Activated CD4-positive, alpha-beta T cell treated with anti-CD3 and anti-CD28 coated beads for 1 hour (primary cell): ENCODE measurements around the gene TMEM131.
"Not testable (repeated sequence)": the region's sequence is repeated elsewhere in the genome, so short reads cannot be mapped to it uniquely, and the experiment has no call there.

ENCODE experiments used
- DNase-seq: peaks from one replicate; pipeline ENCODE4 v3.0.0-alpha.2; 2020

Gene TMEM131

DNA sequence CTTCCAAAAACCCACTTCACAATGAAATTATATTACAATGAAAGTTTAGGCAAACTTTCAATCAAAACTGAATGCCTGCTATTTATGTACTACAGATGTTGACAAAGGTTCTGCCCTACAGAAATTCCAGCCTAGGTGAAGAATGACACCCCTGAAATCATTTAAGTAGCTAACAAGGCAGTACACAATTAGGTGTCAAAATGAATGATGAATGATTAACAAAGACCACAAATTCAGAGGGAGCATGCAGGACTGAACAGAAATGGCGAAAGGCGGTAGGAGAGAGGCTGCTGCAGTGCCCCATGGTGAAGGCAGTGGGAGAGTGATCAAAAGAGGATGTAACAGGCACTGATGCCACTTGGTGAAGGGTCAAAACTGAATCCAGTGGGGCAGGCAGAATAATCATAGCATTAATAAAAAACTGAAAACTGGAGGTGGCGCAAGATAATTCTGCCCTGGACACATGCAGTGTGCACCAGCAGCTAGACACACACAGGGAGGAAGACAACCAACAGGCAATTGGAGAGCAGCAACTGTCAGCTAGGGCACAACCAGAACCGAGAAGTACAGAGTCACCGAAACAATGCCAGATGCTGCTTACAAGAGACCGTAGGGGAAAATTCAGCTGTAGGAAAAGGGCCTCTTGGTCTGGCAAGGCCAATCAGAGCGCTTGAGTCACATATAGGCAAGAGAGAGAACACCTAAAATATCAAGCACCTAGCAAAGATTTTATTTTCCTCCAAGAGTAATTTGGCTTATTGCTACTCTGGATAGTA, 4.5 kb downstream of the TMEM131 start:
- DNase-seq: no peak

GRCh38 chr2:97988722-97989121, 7.0 kb downstream of the TMEM131 start:
- no peak for DNase-seq

GRCh38 chr2:97985998-97986397, 9.8 kb downstream of the TMEM131 start:
- no peak for DNase-seq

GRCh38 chr2:97983698-97984097, 12.1 kb downstream of the TMEM131 start:
- no peak for DNase-seq

DNA sequence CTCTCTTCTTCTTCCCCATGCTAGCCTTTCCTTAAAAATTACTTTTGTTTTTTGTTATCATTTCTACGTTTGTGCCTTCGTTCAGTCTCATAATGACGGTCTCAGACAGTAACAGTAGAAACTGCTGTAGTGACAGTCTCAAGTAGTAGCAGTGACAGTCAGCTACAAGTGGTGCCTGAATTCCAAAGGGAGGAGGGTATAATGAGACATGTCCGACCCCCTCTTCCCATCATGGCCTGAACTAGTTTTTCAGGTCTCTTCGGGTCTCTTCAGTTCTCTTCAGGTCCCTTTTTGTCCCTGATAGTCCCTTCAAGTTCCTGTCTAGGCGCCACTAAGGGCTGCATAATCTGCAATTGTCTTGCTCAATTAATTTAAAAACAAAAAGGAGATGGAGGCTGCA, 12.6 kb downstream of the TMEM131 start:
- no peak for DNase-seq

DNA sequence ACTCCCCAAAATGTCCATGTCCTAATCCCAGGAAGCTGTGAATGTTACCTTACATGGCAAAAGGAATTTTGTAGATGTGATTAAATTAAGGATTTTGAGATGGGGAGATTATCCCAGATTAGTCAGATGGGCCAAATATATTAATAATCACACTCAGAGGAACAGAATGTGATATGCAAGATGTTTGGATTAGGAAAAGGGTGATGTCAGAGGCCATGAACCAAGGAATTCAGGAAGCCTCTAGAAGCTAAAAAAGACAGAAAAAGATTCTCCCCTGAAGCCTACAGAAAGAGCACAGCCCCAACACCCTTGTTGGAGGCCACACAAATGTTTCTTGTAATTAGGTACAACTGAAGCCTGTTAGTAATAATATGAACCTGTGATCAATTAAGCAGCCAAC, 13.1 kb downstream of the TMEM131 start:
- no peak for DNase-seq

- DNase-seq: no peak
Observed at GRCh38 chr2:97981961-97982360, 13.8 kb downstream of the TMEM131 start.

GRCh38 chr2:97979904-97980303, 15.8 kb downstream of the TMEM131 start:
- no peak for DNase-seq

DNA sequence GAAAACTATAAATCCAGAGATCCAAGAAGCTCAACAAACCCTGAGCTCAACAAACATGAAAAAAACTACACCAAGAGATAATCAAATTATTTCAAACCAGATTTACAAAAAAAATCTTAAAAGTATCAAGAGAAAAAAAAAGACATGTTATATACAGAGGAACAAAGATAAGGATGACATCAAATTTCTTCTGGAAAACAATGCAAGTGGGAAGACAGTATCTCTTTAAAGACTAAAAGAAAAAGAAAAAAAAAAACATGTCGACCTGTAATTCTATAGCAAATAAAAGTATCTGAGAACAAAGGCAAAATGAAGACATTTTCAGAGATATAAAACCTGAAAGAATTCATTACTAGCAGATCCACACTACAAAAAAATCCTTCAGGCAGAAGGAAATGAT, 21.3 kb downstream of the TMEM131 start:
- DNase-seq: no peak

DNA sequence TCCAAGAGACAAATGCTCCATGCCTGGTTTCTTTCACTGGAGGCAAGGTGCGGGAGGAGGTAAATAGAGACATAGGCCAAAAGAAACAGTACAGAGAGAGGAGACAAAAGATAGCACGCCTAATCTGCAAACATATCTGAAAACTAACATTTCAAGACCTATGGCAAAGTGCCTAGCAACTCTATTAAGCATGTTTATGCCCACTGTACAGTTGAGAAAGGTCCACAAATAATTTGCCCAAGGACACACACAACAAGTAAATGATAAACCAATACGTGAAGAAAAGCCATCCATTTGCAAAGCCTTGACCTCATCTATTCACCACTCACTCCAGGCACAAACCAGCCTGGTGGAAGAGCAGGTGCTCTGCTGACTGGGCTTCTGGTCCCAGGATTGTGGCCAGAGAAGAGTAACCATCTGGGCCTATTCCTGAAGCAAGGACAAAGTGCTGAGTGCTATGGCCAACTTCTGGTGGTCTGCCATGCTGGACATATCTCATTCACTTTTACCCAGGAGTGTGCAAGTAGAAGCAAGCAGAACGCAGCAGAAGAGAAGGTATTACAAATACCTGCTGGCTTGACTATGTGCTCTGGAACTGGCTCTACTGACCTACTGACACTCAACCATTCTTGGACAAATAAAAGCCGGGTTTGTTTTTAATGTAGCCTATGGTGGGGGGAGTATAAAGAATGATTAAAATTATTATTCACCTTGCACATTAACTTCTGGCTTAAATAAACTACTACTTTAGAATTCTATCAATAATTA, 25.3 kb downstream of the TMEM131 start:
- DNase-seq: no peak

GRCh38 chr2:97969081-97970067, 26.4 kb downstream of the TMEM131 start:
- DNase-seq: no peak

- DNase-seq: no peak
Observed at GRCh38 chr2:97967931-97968627, 27.7 kb downstream of the TMEM131 start.

GRCh38 chr2:97967216-97967592, 28.5 kb downstream of the TMEM131 start:
- no peak for DNase-seq

- no peak for DNase-seq
Observed at GRCh38 chr2:97966545-97967215, 29.1 kb downstream of the TMEM131 start.

- DNase-seq: no peak
Observed at GRCh38 chr2:97965116-97965515, 30.6 kb downstream of the TMEM131 start.

DNA sequence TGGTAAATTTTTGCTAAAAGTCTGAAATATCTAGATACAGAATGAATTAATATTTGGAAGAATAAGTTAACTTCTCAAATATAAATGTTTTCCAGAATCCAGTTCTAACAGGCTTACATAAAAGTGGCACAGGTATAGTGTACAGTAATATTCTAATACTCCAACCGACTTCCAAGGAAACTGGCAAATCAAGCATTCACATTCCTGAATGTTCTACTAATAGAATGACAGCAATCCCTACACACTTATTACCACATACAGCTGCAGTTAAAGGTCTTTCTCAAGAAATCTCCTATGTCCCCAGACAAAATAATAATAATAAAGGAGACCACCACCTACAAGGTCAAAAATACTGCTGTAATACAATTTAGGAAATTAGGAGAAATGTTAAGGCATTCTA, 31.9 kb downstream of the TMEM131 start:
- DNase-seq: no peak

DNA sequence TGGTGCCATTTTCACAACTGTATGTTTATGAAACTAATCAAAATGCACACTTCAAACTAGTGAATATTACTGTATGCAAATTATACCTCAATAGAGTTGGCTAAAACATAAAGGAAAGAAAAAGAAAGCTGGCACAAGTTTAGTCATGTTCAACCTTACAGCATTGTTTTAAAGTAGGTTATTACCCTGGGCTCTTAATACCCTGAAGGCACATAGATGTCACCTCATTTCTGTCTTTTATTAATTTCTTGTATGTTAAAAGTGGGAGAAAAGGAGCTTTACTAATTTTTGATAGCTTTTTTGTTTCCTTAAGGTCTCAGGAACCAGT, 32.7 kb downstream of the TMEM131 start:
- DNase-seq: no peak

DNA sequence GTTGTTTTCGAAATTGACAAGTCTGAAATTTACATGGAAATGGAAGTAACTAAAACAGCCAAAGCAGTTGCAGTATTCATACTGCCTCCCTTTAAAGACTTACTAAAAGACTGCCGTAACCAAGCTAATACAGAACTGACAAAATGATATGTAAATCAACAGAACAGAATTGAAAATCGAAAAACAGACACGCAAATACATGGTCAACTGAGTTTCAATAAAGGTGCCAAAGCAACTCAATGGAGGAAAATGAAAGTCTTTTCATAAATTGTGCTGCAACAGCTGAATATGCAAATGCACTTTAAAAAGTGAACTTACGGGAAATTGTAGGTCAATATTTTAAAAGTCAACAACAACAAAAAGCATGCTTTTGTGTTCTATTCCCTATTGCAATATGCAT, 34.2 kb downstream of the TMEM131 start:
- no peak for DNase-seq

DNA sequence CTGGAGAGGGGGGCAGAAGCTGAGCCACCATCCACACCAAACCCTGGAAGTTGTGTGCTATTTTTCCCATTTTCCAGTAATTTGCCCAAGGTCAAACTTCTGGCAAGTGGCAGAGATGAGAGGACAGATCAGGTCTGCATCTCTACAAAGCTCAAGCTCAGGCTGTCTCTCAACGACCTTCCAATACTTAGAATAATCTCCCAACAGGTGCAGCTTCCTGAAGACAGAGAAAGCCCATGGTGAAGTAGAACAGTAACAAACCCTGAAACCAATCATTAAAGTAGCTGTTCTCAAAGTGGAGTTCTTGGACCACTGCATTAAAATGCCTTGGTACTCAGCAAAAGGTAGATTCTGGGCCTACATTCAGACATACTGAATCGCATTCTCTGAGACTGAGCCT, 37.6 kb downstream of the TMEM131 start:
- DNase-seq: no peak

DNA sequence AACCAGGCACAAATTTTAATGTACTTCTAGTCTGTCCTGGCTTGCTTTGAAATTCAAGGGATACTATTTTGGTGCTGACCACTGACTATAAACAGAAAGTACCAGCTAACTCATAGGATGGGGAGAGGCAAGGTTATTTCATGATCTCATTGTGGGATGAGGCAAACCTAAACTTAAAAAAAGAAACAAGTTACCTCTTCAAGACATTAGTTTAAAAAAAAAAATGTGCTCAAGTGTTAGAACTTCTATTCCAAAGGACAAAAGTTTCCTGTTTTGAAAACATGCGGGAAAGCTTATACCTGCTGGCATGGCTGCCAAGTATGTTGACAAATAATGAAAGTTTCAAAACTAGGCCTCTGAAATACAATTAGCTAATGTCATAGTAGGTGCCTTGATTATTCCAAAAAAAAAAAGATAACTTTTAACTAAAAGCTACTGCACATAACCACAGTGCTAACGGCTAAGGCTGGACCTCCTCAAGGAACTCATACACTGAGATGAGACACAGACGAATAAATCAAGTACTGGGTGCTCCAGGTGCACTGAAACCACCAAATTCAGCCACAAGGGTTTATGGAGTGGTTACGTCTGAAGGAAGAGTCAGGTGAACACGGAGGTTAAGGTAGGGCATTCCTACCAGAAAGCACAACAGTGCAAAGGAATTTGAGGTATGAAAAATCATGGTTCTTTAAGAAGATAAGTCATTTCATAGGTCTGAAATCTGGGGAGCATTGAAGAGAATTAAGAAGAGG, 38.1 kb downstream of the TMEM131 start:
- no peak for DNase-seq

GRCh38 chr2:97956753-97957152, 39.0 kb downstream of the TMEM131 start:
- not testable (repeated sequence) for DNase-seq
